Myocyte (in vitro differentiated cells): Measurements from ENCODE around the gene SRC. TPM values are rescaled to one million over a fixed set of nuclear protein-coding genes. Genes with fewer than 3 reads are reported as not detected.
"Not testable (repeated sequence)": the region's sequence is repeated elsewhere in the genome, so short reads cannot be mapped to it uniquely, and the experiment has no call there.

Experiments
- DNase-seq: peaks from one replicate; pipeline ENCODE4 v3.0.0-alpha.2; 2012; ENCODE audit warnings: low read depth
- total RNA-seq: library from RNA; depleted of rRNA; stranded (reverse); fragments of >200 nt; gene quantifications from 2 replicates; pipeline ENCODE4 v1.2.3, GENCODE V29; 2014

The SRC gene
- total RNA-seq, 1 donor from 2014 or later: 3.2 TPM

GRCh38 chr20:37361336-37361735, 15.4 kb downstream of the SRC start:
- DNase-seq: no peak

- no peak for DNase-seq
Observed at GRCh38 chr20:37362231-37362792, 16.4 kb downstream of the SRC start.

DNA sequence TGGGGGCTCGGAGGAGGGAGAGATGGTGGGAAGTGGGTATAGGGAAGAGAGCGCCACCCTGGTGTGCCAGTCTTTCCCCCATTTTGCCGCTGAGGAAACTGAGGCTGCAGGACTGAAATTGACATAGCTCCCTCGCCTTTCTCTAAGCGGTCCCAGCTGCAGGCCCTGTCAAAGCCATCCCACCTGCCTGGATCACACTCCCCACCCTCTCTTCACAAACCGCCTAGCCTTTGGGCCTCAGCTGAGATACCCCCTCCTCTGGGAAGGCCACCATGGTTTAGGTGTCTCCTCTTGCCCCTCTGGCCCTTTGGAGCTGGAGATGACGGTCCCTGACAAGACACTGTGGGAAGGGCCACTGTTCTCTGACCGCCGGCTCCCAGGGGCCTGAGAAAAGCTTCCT, 16.9 kb downstream of the SRC start:
- no peak for DNase-seq

DNA sequence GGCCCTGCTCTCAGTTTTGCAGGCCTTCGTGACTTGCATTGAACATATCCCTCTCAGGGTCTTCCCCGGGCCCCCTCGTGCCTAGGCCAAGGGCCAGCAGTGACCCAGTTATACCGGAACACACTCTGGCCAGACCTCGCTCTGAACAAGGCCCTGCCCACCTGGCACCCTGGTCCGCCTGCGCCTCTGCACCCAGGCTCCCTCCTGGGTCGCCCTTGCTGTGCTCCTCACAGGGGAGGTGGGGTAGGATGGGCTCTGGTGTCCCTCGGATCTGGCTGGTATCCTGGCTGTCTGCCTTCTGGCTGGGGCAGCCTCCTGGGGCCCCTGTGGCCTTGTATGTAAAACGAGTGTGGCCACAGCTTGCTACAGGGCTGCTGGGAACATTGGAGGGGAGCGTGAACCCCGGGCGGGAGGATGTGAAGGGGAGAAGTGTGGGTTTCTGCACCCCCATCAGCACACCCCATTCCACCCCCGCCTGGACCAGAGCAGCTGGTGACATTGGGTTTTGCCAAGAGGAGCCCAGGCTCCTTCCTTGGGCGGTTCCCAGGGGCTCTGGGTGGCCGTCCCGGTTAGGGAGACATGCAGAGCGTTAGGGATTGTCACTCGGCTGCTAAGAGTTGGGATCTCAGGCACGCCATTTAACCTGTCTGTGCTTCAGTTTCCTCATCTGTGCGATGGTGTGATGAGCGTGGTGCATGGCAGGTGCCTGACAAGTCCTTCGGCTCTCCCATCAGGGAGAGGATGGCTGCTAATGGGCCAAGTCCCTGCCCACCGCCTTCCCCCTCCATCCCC, 17.5 kb downstream of the SRC start:
- no peak for DNase-seq

GRCh38 chr20:37364013-37364926, 18.3 kb downstream of the SRC start:
- DNase-seq: no peak

GRCh38 chr20:37364927-37365272, 19.0 kb downstream of the SRC start:
- DNase-seq: no peak

GRCh38 chr20:37365760-37366638, 20.1 kb downstream of the SRC start:
- no peak for DNase-seq

GRCh38 chr20:37366743-37367142, 20.8 kb downstream of the SRC start:
- DNase-seq: no peak

GRCh38 chr20:37369846-37370245, 23.9 kb downstream of the SRC start:
- no peak for DNase-seq

DNA sequence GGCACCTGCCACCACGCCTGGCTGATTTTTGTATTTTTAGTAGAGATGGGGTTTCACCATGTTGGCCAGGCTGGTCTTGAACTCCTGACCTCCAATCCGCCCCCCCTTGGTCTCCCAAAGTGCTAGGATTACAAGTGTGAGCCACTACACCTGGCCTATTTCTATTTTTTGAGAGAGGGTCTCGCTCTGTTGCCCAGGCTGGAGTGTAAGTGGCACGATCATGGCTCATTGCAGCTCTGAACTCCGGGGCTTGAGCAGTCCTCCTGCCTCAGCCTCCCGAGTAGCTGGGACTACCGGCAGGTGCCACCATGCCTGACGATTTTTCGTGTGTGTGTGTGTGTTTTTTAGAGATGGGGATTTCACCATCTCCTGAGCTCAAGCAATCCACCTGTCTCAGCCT, 25.9 kb downstream of the SRC start:
- not testable (repeated sequence) for DNase-seq

- DNase-seq: no peak
Observed at GRCh38 chr20:37372441-37372840, 26.5 kb downstream of the SRC start.

- no peak for DNase-seq
Observed at GRCh38 chr20:37373020-37373598, 27.2 kb downstream of the SRC start.

DNA sequence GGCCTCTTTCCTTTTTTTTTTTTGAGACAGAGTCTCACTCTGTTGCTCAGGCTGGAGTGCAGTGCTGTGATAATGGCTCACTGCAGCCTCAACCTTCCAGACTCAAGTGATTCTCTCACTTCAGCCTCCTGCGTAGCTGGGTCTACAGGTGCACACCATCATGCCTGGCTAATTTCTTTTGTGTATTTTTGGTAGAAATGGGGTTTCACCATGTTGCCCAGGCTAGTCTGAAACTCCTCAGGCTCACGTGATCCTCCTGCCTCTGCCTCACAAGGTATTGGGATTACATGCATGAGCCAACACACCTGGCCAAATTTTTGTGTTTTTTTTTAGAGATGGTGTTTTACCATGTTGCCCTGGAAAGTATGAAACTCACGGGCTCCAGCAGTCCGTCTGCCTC, 29.3 kb downstream of the SRC start:
- no peak for DNase-seq

DNA sequence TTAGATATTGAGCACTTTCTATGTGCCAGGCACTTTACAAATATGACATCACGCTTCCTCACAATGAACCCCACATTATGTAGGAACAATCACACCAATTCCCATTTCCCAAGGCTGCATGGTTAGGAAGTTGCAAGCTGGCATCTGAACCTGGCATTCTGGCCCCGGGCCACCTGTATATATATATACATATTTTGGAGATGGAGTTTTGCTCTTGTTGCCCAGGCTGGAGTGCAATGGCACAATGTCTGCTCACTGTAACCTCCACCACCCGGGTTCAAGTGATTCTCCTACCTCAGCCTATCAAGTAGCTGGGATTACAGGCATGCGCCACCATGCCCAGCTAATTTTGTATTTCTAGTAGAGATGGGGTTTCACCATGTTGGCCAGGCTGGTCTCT, 30.4 kb downstream of the SRC start:
- no peak for DNase-seq

- no peak for DNase-seq
Observed at GRCh38 chr20:37376791-37377190, 30.9 kb downstream of the SRC start.

GRCh38 chr20:37377346-37378081, 31.6 kb downstream of the SRC start:
- DNase-seq: no peak

- no peak for DNase-seq
Observed at GRCh38 chr20:37378420-37378784, 32.5 kb downstream of the SRC start.

DNA sequence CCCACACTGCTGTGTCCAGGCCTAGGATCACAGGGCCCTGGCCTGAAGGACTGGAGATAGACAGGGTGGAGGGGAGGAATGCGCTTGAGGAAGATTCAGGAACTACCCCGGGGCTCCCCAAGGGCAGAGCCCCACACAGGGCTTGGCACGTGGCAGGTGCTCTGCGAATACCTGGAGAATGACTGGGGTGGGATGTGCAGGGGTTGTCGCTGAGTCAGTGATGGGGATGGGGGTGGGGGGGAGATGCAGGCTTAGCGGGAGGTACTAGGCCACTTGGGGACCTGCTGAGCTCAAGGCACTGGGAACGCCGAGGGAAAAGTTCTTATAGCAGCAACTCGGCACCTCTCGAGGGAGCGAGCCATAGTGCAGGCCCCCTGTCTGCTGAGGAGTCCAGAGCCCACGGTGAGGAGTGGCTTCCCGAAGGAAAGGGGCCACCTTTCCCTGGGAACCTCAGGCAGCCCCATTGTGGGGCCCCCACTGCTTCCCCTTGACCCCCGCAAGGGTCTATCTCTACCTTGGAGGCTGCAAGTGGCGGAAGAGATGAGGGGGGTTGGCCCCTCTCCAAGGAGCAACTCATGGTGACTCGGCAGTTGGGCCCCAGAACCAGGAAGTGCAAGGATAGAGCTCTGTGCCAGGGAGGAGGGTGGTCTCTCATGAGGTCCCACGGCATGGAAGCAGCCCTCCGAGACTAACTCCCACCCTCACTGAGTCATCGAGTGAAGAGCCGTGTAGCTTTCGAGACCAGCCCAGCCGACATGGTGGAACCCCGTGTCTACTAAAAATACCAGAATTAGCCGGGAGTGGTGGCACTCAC, 33.1 kb downstream of the SRC start:
- no peak for DNase-seq
